ENCODE measurements around the gene CRADD. TPM values are rescaled to one million over a fixed set of nuclear protein-coding genes. Genes with fewer than 3 reads are reported as not detected.
"Not testable (repeated sequence)": the region's sequence is repeated elsewhere in the genome, so short reads cannot be mapped to it uniquely, and the experiment has no call there.

Gene CRADD
- total RNA-seq, 1 donor from 2014 or later, result 8.1 TPM

DNA sequence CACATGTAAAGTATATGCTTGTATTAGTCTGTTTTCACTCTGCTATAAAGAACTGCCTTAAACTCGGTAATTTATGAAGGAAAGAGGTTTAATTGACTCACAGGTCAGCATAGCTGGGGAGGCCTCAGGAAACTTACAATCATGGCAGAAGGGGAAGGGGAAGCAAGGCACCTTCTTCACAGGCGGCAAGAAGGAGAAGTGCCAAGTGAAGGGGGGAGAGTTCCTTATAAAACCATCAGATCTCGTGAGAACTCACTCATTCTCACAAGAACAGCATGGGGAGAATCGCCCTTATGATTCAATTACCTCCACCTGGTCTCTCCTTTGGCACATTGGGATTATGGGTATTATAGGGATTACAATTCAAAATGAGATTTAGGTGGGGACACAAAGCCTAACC lies 241.7 kb downstream of the CRADD start:
- intact Hi-C loops (cut with micrococcal nuclease), result no loop called here
- peaks cover 7% of the 10 kb centered on the region for H3K4me1 Mint-ChIP-seq
- H3K9me3 Mint-ChIP-seq, result peaks cover 16% of the 10 kb centered on the region
- no peak overlapping the region for H3K4me3 Mint-ChIP-seq
- no peak overlapping the region for H3K27ac Mint-ChIP-seq
- peaks cover 4% of the 10 kb centered on the region for H3K36me3 Mint-ChIP-seq (ENCODE audit: low read depth)
- DNase-seq, result no peak
- peaks cover 2% of the 10 kb centered on the region for H3K27me3 Mint-ChIP-seq

- intact Hi-C loops (cut with micrococcal nuclease), result no loop called here
- Mint-ChIP-seq H3K4me1 (peaks cover 12% of the 10 kb centered on the region), H3K9me3 (peaks cover 16% of the 10 kb centered on the region), H3K27ac (no peak overlapping the region), H3K4me3 (no peak overlapping the region), H3K27me3 (peaks cover 2% of the 10 kb centered on the region), H3K36me3 (ENCODE audit: low read depth) (peaks cover 2% of the 10 kb centered on the region)
- DNase-seq, result no peak
Observed at GRCh38 chr12:93921521-93921920, 244.3 kb downstream of the CRADD start.

- Mint-ChIP-seq H3K4me3 (no peak overlapping the region), H3K4me1 (peaks cover 12% of the 10 kb centered on the region), H3K9me3 (peaks cover 20% of the 10 kb centered on the region), H3K27ac (no peak overlapping the region), H3K36me3 (ENCODE audit: low read depth) (no peaks in the 10 kb centered on the region), H3K27me3 (peaks cover 2% of the 10 kb centered on the region)
- DNase-seq, result no peak
- intact Hi-C loops (cut with micrococcal nuclease), result no loop called here
Observed at GRCh38 chr12:93922583-93923006, 245.4 kb downstream of the CRADD start.

- Mint-ChIP-seq H3K4me1 (peaks cover 12% of the 10 kb centered on the region), H3K36me3 (ENCODE audit: low read depth) (no peaks in the 10 kb centered on the region), H3K27ac (no peak overlapping the region), H3K27me3 (no peaks in the 10 kb centered on the region), H3K9me3 (peaks cover 28% of the 10 kb centered on the region), H3K4me3 (no peak overlapping the region)
- DNase-seq, result no peak
- intact Hi-C loops (cut with micrococcal nuclease), result no loop called here
Observed at GRCh38 chr12:93924367-93924766, 247.2 kb downstream of the CRADD start.

DNA sequence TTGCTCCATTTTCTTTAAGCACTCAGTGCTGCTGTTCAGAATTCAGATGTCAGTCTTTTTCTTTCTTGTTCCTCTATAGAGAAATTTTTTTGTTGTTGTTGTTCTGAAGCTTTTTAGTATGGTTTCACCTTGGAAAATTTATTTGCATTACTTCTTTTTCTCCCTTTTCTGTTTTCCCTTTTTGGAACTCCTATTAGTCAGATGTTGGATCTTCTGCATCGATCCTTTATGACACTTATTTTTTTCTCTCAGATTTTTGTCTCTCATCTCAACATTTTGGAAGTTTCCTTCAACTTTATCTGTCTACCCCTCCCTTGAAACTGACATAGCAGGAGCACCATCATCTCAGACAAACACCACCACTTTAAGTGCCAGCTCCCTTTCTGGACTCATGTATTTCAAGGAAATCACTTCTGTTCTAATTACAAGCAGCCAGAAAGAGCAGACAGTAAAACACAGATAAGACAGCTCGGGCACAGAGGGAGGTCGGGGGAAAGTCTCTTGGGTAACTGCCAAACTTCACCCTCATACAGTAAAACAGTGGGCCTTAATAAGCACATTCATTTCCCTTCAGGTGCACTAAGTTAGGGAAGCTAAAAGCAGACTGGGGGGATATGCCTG lies 248.5 kb downstream of the CRADD start:
- intact Hi-C loops (cut with micrococcal nuclease), result no loop called here
- DNase-seq, result no peak
- no peaks in the 10 kb centered on the region for H3K27me3 Mint-ChIP-seq
- H3K4me1 Mint-ChIP-seq, result peaks cover 12% of the 10 kb centered on the region
- H3K4me3 Mint-ChIP-seq, result no peak overlapping the region
- no peak overlapping the region for H3K27ac Mint-ChIP-seq
- H3K9me3 Mint-ChIP-seq, result peaks cover 30% of the 10 kb centered on the region
- no peaks in the 10 kb centered on the region for H3K36me3 Mint-ChIP-seq (ENCODE audit: low read depth)

DNA sequence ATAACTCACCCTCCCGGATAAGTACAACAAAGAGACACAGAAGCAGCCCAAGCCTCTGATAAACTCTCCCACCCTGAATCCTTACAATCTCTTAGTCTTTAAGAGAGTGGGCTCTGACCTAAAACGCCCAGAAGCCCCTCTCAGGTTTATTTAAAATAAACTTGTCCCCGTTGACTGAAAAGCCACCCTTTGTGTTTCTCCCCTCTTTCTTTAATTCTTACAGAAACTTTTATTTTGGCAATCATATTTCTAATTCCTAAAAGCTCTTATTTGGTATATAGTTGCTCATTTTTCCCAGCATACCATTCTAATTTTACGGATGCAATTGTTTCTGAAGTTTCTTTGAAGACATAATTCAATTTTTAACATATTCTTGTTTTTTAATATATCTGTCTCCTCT lies 249.1 kb downstream of the CRADD start:
- H3K36me3 Mint-ChIP-seq (ENCODE audit: low read depth), result no peaks in the 10 kb centered on the region
- no peak overlapping the region for H3K27ac Mint-ChIP-seq
- intact Hi-C loops (cut with micrococcal nuclease), result no loop called here
- no peak for DNase-seq
- H3K9me3 Mint-ChIP-seq, result peaks cover 30% of the 10 kb centered on the region
- no peaks in the 10 kb centered on the region for H3K27me3 Mint-ChIP-seq
- H3K4me1 Mint-ChIP-seq, result peaks cover 12% of the 10 kb centered on the region
- H3K4me3 Mint-ChIP-seq, result no peak overlapping the region

DNA sequence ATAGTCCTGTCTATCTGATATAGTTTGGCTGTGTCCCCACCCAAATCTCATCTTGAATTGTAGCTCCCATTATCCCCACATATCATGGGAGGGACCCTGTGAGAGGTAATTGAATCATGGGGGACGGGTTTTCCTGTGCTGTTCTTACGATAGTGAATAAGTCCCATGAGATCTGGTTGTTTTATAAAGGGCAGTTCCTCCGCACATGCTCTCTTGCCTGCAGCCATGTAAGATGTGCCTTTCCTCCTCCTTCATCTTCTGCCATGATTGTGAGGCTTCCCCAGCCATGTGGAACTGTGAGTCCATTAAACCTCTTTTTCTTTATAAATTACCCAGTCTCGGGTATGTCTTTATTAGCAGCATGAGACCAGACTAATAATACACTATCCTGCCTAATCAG lies 251.9 kb downstream of the CRADD start:
- H3K4me1 Mint-ChIP-seq; DNase-seq; H3K4me3 Mint-ChIP-seq; intact Hi-C loops (cut with micrococcal nuclease); H3K27ac Mint-ChIP-seq; H3K27me3 Mint-ChIP-seq; H3K36me3 Mint-ChIP-seq (ENCODE audit: low read depth): not testable (repeated sequence)
- peaks cover 44% of the 10 kb centered on the region for H3K9me3 Mint-ChIP-seq

GRCh38 chr12:93937812-93938211 lies 260.6 kb downstream of the CRADD start:
- intact Hi-C loops (cut with micrococcal nuclease), result no loop called here
- DNase-seq, result no peak
- Mint-ChIP-seq H3K4me3 (no peak overlapping the region), H3K9me3 (peaks cover 50% of the 10 kb centered on the region), H3K36me3 (ENCODE audit: low read depth) (peaks cover 2% of the 10 kb centered on the region), H3K27me3 (no peaks in the 10 kb centered on the region), H3K4me1 (peaks cover 4% of the 10 kb centered on the region), H3K27ac (no peak overlapping the region)

DNA sequence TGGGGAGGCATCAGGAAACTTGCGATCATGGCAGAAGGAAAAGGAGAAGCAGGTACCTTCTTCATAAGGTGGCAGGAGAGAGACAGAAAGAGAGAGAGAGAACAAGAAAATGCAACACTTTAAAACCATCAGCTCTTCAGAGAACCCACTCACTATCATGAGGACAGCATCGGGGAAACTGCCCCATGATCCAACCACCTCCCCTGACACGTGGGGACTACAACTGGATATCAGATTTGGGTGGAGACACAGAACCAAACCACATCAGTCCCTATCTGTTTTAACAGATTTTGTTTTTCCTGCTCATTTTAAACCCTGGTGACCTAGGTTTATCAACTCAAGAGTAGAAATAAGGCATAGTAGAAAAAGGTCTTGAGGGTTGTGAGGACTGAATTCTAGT lies 261.1 kb downstream of the CRADD start:
- no peaks in the 10 kb centered on the region for H3K27me3 Mint-ChIP-seq
- no peak for DNase-seq
- H3K36me3 Mint-ChIP-seq (ENCODE audit: low read depth), result peaks cover 1% of the 10 kb centered on the region
- H3K27ac Mint-ChIP-seq, result no peak overlapping the region
- intact Hi-C loops (cut with micrococcal nuclease), result no loop called here
- peaks cover 48% of the 10 kb centered on the region for H3K9me3 Mint-ChIP-seq
- no peak overlapping the region for H3K4me3 Mint-ChIP-seq
- H3K4me1 Mint-ChIP-seq, result peaks cover 2% of the 10 kb centered on the region

DNA sequence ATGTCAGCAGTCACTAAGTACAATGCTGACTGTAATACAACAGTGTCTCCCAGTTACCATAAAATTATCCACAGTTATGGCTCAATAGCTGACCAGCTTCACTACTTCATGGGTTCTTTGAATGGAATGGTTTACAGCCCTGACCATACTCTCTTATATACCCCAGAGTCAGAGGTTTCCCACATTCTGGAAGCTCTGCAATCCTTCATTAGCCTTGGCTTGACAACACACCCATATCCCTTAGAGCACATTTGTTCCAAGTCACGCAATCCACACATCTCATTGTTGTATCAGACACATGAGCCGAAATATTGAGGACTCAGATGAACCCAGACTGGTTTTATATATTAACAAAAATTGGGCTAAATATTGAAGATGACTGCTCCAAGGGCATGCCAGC lies 261.8 kb downstream of the CRADD start:
- H3K27me3 Mint-ChIP-seq, result no peaks in the 10 kb centered on the region
- peaks cover 2% of the 10 kb centered on the region for H3K4me1 Mint-ChIP-seq
- no peaks in the 10 kb centered on the region for H3K36me3 Mint-ChIP-seq (ENCODE audit: low read depth)
- no peak for DNase-seq
- intact Hi-C loops (cut with micrococcal nuclease), result no loop called here
- H3K9me3 Mint-ChIP-seq, result peaks cover 42% of the 10 kb centered on the region
- H3K4me3 Mint-ChIP-seq, result no peak overlapping the region
- no peak overlapping the region for H3K27ac Mint-ChIP-seq

DNA sequence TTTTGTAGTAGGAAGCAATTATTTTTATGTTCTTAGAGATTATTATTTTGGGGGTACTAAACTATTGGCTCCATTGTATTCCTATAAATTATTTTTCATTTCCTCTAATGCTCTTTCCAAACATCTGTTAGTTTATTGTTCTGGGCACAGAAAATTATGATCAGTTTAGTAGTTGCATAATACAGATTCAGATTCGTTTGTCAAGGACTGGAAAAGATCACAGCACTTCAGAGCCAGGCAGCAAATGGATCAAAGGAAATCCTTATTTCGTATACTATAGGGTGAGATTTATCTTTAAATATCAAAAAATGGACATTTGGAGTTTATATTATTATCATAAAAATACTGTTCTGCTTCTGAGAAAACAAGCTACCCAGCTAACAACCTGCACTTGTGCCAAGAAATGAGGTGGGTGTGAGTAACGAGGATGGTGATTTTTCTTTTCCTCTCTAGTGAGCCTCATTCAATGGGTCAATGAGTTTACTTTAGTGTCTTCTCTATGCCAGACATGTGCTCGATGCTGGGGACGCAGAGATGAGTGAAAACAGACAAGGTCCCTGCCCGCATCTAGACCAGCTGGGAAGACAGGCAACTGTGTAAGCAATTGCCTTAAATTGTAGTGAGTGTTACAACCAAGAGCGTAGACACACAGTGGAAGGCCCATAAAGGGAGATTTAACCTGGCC lies 262.6 kb downstream of the CRADD start:
- intact Hi-C loops (cut with micrococcal nuclease), result no loop called here
- no peak for DNase-seq
- H3K27me3 Mint-ChIP-seq, result no peaks in the 10 kb centered on the region
- no peak overlapping the region for H3K27ac Mint-ChIP-seq
- no peaks in the 10 kb centered on the region for H3K36me3 Mint-ChIP-seq (ENCODE audit: low read depth)
- H3K9me3 Mint-ChIP-seq, result peaks cover 39% of the 10 kb centered on the region
- H3K4me1 Mint-ChIP-seq, result peaks cover 2% of the 10 kb centered on the region
- no peak overlapping the region for H3K4me3 Mint-ChIP-seq

DNA sequence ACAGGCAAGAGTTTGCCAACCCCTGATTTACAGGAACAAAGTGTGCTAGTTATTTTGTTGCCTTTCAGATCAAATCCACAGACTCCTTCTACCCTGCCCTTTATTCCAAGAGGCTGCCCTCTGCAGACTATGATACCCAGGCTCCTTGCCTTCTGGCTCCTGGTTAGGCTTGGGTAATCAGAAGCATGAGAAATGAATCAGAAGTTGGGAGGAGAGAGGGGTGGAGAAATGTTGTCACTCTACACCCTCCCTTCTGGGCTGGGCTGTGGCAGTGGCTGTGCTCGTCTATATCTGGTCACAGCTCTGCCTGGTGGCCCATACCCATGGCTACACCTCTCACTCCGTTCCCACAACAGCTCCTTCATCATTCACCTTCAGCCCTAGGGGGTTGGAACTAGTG lies 266.6 kb downstream of the CRADD start:
- DNase-seq, result no peak
- no peak overlapping the region for H3K4me3 Mint-ChIP-seq
- peaks cover 23% of the 10 kb centered on the region for H3K9me3 Mint-ChIP-seq
- no peak overlapping the region for H3K27ac Mint-ChIP-seq
- peaks cover 12% of the 10 kb centered on the region for H3K27me3 Mint-ChIP-seq
- intact Hi-C loops (cut with micrococcal nuclease), result no loop called here
- no peaks in the 10 kb centered on the region for H3K36me3 Mint-ChIP-seq (ENCODE audit: low read depth)
- no peaks in the 10 kb centered on the region for H3K4me1 Mint-ChIP-seq

- H3K4me1 Mint-ChIP-seq, result no peaks in the 10 kb centered on the region
Observed at GRCh38 chr12:93944201-93944600, 267.0 kb downstream of the CRADD start.

More at GRCh38 chr12:93944201-93944600, 267.0 kb downstream of the CRADD start:
- Mint-ChIP-seq H3K27me3 (peaks cover 12% of the 10 kb centered on the region), H3K27ac (no peak overlapping the region), H3K36me3 (ENCODE audit: low read depth) (no peaks in the 10 kb centered on the region), H3K9me3 (peaks cover 23% of the 10 kb centered on the region), H3K4me3 (no peak overlapping the region)
- intact Hi-C loops (cut with micrococcal nuclease), result no loop called here
- DNase-seq, result no peak

All from activated CD4-positive, alpha-beta T cell treated with anti-CD3 and anti-CD28 coated beads, Interleukin-2, amount 10 ng/mL, durations not matched to agents 24 days and 14 days (primary cell).